GM19452 (cell line): ENCODE measurements around the gene VIT.

ENCODE experiments used
- ATAC-seq: cut with Tn5 transposase; IDR thresholded peaks from one replicate; pipeline ENCODE4 v1.9.1; 2021; ENCODE audit not compliant: unreplicated experiment

VIT gene, protein sequence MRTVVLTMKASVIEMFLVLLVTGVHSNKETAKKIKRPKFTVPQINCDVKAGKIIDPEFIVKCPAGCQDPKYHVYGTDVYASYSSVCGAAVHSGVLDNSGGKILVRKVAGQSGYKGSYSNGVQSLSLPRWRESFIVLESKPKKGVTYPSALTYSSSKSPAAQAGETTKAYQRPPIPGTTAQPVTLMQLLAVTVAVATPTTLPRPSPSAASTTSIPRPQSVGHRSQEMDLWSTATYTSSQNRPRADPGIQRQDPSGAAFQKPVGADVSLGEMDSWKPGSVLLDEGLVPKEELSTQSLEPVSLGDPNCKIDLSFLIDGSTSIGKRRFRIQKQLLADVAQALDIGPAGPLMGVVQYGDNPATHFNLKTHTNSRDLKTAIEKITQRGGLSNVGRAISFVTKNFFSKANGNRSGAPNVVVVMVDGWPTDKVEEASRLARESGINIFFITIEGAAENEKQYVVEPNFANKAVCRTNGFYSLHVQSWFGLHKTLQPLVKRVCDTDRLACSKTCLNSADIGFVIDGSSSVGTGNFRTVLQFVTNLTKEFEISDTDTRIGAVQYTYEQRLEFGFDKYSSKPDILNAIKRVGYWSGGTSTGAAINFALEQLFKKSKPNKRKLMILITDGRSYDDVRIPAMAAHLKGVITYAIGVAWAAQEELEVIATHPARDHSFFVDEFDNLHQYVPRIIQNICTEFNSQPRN

DNA sequence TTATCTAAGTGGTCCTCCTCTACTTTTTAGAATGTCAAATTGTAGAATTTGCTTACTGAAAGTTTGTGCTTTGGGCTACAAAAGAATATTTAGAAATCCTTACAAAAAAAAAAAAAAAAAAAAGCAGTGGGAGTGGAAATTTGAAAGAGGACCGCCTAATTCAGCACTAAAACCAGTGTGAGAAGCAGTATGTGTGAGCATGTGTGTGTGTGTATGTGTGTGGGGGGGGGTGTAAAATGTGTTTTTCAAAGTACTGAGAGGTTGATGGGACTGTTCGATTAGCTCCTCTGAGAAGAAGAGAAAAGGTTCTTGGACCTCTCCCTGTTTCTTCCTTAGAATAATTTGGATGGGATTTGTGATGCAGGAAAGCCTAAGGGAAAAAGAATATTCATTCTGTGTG, at the start of gene VIT:
Gene VIT, plus strand, starts transcription at position 175 of the 400 bp plus-strand sequence. CDS start 19,664 bp downstream, outside the sequence.
- no peak for ATAC-seq

DNA sequence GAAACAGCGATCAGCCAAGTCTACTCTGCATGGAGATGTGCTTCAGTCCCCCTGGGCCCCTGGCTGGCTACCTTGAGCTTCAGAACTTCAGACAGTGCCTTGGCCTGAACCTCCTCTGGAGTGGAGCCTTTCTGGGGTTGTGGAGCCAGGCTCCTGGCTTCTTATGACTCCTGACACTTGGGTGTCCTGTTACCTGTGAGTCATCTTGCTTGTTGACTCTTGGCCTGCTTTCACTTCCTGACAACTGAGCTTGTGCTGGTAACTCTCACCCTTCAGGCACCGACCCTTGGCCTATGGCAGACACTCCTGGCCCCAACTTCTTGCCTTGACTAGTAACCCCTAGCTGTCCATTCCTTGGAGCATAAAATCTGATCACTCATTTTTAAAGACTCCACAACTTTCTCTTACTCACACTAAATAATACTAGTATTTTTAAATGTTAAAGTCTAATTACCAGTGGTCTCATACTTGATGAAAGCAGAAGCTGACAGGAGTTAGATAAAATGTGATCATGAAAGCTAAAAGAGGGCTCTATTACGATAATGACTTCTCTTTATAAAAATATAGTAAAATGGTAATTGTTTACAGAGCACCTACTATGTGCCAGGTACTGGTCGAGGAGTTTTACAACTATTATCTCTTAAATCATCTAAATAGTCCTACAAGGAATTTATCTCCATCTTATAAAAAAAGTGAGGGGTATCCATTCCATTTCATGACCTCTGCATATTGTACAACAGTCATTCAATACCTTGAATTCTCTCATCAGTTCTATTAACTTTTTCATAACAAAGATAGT, 46.3 kb upstream of the VIT start:
- peak; percentile 89 for ATAC-seq

DNA sequence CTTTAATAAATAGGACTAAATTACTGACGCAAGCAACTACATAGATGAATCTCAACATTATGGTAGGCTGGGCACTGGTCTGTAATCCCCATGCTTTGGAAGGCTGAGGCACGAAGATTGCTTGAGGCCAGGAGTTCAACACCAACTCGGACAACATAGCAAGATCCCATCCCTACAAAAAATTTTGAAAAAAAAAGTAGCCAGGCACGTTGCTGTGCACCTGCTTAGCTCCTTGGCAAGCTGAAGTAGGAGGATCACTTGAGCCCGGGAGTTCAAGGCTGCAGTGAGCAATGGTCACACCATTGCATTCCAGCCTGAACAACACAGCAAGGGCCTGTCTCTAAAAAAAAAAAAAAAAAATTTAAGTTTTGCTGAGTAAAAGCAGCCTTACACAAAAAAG, 43.4 kb upstream of the VIT start:
- ATAC-seq: no peak

DNA sequence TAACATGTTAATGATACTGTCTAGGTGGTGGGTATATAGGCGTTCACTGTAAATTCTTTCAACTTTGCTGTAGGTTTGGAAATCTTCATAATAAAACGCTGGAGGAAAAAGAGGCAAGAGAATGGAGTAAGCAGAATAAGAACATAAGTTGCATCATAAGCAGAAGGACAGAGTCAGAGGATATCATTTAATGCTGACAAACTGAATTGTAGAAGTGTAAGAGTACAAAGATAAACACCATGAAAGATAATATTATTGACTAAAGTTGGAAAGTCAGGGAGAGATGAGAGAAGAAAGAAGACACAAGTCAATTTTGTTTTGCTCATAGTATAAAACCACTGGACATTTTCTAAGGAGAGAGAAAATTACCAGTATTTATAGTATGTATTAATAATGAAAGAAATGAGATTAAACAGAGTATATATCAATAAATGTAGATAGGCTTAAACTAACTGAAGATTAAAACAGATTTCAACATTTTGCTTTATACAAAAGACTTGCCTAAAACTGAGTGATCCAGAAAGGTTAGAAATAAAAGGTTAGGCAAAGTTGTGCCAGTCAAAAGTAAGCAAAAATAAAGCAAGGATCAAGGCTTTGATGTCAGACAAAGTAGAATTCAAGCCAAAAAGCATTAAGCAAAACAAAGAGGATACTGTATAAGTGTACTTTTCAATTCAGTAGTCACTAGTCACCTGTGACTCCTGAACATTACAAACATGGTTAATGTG, 42.4 kb upstream of the VIT start:
- no peak for ATAC-seq

DNA sequence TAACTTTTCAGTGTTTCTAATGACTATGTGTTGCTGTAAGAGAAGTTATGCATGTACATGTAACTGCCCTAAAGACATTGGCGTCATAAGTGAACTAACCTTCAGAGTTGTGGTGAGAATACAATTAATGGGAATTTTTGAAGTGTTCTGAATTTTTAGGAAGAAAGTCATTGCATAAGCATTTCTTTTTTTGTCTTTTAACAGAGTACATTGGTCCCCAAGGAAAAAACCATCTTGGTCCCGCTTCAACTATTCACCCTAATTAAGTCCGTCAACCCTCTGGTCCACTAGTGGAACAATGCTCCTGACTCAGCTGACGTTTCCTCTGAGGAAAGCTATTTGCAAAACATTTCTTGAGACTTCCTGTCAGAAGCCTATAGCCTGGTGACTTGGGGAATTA, 41.1 kb upstream of the VIT start:
- ATAC-seq: no peak

DNA sequence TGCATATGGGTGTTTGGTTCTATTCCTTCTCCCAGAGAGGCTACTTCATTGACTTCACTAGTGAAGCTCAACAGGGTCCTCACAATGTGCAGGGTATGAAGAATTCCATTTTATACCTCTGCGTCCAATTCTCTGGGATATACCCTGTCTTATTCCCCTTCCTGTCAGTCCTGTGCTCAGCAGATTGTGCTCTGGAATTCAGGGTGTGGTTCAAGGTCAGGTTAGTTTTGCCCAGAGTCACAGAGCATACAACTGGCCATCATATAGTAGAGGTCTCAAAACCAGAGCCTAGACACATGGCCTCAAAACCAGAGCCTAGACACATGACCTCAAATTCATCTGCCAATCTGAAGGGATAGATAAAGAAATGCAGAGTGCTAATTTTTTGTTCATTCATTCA, 38.8 kb upstream of the VIT start:
- ATAC-seq: no peak

DNA sequence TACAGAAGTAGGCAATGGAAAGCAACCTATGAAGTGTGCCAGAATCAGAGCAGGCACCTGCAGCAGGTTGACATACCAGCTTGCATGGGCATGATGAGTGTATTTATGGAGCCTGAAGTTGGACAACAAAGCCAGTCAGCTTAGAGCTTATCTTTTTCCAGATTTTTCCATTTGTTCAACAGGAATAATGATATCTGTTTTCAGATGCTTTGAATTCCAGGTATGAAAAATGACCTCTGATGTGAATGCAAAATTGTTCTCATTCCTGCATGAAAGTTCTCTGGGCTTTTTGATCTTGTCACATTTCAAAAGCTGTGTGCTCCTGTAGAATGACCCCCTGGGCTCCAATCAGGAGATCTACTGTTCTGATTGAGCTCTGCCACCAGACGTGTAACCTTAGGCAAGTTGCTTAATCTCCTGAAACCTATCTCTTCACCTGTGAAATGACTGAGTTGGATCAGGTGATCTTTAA, 38.2 kb upstream of the VIT start:
- no peak for ATAC-seq

DNA sequence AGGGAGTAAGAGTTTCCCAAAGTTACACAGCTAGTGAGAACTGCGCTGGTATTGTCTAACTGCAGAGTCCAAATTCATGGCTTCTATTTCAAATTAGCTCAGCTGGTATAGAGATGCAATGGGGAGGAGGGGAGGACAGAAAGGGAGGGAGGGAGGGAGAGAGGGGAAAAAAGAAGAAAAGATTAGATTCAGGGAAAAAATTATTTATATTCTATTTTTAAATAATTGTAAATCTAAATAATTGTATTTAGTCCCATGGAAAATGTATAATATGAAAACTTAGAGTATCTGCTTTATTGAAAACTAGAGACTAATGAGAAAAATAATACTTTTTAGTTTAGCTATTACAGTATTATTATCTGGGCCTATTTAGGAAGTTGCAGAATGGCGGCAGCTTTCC, 37.3 kb upstream of the VIT start:
- ATAC-seq: no peak

DNA sequence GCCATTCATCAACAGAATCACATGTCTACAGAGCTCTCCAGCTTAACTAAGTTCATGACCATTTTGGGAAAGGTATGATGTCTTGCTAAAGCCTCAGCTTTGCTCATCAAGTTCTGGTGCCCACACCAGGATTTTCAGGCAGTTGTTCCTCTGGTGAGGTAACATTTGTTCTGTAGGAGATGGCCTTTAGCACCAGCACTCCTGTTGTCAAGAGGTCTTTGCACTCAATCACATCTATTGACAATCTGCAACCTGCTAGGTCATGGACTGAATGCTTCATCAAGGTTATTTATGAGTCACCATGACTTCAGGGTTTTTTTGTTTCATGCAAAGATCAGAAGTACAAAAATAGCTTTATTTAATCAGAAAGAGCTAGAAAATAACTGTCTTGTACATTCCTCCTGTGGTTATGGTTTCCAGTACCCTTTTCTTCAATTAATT, 36.6 kb upstream of the VIT start:
- ATAC-seq: peak; percentile 47

DNA sequence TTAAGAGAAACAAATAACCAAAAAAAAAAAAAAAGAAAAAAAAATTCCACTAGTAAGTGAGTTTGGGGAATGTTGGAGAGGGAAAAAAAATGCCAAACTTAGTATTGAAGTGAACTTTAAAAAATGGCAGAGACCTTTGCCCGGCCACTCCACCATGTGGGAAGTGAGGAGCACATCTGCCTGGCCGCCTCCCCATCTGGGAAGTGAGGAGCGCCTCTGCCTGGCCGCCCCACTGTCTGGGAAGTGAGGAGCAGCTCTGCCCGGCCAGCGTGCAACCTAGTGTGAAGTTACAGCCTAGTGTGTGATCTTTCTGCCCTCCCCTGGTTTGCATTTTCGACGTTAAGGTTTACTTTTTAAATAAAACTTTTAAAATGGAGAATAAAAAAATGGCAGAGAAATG, 33.9 kb upstream of the VIT start:
- ATAC-seq: no peak

DNA sequence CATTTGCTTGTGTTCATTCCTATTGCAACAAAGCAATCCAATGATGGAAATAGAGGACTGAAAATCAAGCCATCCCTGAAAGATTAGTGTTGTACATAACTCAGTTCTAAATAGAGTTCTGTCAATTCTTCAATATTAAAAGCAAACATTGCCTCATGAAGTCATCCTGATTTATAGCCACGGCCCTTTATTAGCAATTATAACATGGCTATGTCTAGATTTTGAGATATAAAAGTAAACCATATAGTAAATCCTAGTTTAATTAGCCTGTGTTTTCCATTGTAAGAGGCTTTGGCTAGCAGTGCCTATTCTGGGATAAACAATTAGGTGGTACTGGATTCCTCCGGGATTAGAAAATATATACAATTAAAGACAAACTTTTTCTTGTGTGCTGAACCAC, 33.2 kb upstream of the VIT start:
- ATAC-seq: no peak

DNA sequence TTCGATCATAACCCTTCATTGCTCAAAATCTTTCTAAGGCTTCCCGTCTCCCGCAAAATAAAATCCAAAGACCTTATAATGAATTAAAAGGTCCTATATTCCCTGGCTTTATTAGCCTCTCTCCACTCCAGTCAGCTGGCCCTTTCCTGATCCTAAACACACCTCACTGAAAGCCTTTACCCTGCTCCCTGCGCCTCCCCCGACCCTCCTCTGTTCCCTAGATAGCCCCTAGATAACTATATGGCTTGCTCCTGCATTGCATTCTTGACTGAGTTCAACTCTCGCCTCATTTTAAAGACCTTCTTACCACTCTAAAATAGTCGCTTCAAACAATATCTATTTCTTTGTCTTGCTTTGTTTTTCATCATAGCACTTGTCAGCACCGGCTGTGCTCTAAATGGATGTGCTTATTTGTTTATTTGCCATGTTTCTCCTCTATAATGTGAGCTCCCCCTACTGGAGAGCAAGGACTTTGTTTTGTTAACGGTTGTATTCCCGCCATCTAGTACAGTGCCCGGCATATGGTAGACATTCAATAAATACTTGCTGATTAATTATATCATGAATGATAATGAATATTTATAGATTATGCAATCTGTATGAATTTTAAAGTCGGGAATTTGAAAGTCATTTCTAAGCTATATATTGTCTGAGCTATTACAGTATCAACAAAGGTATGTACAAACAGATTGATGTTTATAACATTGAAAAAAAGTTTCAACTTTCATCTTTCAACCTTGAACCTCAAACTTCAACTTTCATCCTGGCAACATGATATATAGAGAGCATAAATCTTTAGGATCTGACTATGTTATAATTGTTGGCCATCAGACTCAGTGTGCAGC, 32.4 kb upstream of the VIT start:
- peak; percentile 87 for ATAC-seq

DNA sequence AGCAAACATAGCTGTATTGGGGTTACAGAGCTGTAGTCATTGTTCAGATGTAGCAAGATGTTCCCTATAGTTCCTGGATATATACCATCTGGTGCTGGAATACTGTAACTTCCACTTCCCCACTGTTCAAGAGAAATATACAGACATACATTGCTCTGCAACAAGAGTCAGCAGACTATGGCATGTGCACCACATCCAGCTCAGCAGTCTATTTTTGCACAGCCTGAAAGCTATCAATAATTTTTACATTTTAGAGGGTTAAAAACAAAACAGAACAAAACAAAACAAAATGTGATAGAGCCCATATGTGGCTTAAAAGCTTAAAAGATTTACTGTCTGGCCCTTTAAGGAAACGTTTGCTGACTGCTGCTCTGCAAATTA, 31.8 kb upstream of the VIT start:
- no peak for ATAC-seq

DNA sequence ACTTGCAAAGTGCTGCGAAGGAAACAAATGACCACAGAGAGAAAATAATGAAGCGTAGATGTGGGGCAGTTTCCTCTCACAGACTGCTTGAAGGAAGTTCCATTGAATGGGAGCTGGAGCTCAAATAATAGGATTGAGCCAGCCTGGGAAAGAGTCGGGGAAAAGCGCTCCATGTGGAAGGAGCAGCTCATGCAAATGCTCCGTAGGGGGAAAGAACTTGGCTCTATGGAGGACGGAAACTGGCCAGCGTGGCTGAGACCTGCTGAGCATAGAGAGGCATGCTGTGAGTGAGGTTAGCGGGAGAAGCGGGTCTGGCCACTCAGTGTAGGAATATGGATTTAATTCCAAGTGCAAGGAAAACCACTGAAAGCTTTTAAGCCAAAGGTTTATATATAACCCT, 28.6 kb upstream of the VIT start:
- no peak for ATAC-seq

DNA sequence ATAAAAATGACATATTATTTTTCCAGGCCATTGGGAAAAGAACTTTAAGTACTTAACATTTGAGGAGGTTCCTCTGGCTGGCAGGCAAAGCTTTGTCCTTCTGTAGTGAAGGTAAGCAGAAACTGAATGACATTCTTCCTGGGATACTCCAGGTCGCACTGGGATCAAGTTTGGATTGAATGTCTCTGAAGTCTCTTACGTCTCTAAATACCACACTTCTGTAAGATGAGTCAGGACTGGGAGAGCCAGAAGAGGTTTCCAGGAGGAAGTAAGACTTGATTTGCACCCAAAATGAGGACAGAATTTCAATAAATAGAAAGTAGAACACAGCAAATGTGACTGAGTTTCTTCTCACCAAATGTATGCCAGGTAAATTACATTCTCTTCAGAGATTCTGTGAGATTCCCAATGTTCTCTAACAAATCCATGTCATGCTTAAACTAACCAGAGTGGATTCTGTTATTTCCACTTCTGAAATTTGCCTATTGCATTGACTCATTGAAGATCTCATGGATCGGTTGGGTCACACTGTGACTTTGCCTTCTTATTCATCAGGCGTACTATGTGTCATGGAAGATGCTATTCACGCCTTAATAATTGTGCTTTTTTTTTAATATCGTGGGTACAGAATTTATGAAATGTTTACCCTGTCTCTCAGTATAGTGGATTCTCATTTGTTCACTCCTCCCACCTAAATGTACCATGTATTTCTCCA, 25.5 kb upstream of the VIT start:
- ATAC-seq: no peak

DNA sequence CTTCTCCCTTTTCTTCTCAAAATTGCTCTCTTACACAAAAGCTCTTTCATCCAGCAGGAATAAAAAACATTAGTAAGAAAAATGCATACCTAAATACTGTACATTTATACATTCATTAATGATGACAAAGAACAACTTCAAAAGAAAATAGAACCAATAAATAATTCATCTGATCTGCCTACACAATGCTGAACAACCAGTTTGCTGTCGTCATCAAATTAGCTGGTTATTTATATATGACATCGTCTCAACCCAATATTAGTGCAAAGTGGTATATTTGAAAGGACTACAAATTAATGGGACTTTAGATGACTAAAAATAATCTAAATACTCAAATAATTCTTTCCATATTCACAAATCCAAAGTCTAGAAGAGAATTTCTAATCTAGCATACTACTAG, 24.8 kb upstream of the VIT start:
- ATAC-seq: no peak

DNA sequence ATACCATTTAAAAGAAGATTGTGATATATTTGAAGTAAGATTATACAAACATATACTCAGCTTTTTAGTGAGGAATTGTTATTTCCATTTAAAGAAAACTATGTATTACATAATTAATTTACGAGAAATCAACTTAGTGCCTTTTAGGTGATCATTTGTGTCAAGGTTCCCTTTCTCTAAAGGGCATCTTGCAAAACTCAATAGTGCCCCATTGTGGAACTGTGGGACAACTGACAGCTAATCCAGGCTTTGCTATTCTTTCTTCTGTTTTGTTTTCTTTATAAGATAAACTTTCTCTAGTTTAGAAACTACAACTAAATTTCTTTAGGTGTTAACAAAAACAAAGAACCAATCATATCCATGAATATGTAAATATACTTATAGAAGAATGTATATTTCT, 24.3 kb upstream of the VIT start:
- no peak for ATAC-seq

DNA sequence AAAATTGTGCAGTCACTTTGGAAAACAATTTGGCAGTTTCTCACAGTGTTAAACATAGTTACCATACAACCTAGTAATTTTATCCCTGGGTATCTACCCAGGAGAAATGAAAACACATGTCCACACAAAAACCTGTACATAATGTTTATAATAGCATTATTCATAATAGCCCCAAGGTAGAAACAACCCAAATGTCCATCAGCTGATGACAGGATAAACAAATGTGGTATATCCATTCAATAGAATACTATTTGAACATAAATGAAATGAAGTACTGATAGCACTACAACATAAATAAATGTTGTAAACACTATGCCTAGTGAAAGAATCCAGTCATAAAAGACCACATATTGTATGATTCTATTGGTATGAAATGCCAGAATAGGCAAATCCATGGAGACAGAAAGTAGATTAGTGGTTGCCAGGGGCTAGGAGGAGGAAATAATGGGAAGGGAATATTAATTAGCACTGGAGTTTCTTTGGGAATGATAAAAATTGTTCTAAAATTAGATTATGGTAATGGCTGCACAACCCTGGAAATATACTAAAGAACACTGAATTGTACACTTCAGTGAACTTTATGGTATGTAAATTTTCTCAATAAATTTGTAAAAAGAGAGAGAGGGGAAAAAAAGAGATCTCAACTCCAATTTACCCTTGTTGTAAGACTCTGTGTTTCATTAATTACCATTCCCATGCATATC, 20.8 kb upstream of the VIT start:
- no peak for ATAC-seq

DNA sequence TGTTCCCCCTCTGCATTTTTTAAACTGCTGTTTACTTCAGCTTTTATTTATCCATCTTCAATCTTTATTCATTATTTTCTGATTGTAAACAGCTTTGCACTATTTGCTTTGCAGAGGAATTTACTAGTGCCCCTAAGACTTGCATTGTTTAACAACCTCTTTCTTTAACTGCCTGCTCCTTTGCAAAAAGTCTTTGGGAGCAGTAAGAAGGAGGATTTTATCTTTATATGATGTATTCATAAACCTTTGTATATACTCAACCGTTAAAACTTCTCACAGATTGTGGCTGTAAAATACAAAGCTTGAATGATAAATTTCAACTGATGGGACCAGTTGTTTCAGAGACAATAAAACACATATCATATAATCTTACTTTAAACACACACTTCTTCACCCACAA, 20.1 kb upstream of the VIT start:
- no peak for ATAC-seq
